ENCODE data around the gene RTN4R. TPM values are rescaled to one million over a fixed set of nuclear protein-coding genes. Genes with fewer than 3 reads are reported as not detected.
A peak's percentile ranks its signal among the peaks of the same experiment; 100 is the strongest.

RTN4R gene
- polyA plus RNA-seq, 4 donors: 2.9 to 25.7 (median 4.4) TPM

DNA sequence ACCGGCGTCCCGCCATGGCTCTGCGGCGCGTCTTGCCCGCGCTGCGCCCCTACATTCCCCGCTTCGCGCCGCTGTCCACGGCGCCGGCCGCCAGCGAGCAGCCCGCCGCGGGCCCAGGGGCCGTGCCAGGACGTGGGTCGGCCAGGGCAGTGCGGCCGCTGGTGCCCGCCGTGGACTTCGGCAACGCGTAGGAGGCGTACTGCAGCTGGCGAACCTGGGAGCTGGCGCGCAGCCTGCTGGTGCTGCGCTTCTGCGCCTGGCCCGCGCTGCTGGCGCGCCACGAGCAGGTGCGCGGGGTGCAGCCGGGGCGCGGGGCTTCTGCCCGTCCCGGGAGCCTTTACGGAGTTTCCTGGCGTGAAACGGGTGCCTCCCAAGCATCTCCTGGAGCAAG is 31.6 kb upstream of the RTN4R start:
- Histone ChIP-seq H3K4me1 (ENCODE audit: control insufficient read depth in 3 of 3, insufficient read depth in 2 of 3, low read depth in 1 of 3, low read length in 2 of 3) (peaks cover 0 to 16% (median 0%) of the 10 kb centered on the region in 3 donors), H3K4me3 (ENCODE audit: low read depth in 1 of 3, low read length in 3 of 3) (peak overlapping the region in 1 of 3 donors; percentile 59), H3K9me3 (ENCODE audit: control insufficient read depth in 2 of 2, insufficient read depth in 1 of 2, low read depth in 1 of 2, low read length in 1 of 2) (no peaks in the 10 kb centered on the region), H3K36me3 (ENCODE audit: control insufficient read depth in 3 of 3, insufficient read depth in 2 of 3, low read depth in 1 of 3, low read length in 3 of 3) (no peaks in the 10 kb centered on the region), H3K27me3 (ENCODE audit: control insufficient read depth in 3 of 3, insufficient read depth in 3 of 3, low read length in 3 of 3) (peaks cover 0 to 21% (median 5%) of the 10 kb centered on the region in 3 donors), H3K27ac (ENCODE audit: low read depth in 1 of 3, low read length in 2 of 3) (no peak overlapping the region)
- peak in 1 of 2 donors; percentile 57 for DNase-seq
- FAIRE-seq: no peak
- 0 to 1% (median 1%) methylated on average over 35 to 52 of the region's 52 CpGs for WGBS, 3 donors

GRCh38 chr22:20298803-20299745 is 31.0 kb upstream of the RTN4R start:
- no peaks in the 10 kb centered on the region for H3K36me3 ChIP-seq (ENCODE audit: control insufficient read depth in 3 of 3, insufficient read depth in 2 of 3, low read depth in 1 of 3, low read length in 3 of 3)
- peak overlapping the region in 2 of 3 donors; percentile 34 to 80 for H3K27ac ChIP-seq (ENCODE audit: low read depth in 1 of 3, low read length in 2 of 3)
- peaks cover 0 to 16% (median 0%) of the 10 kb centered on the region in 3 donors for H3K4me1 ChIP-seq (ENCODE audit: control insufficient read depth in 3 of 3, insufficient read depth in 2 of 3, low read depth in 1 of 3, low read length in 2 of 3)
- WGBS, 3 donors: 1 to 2% (median 2%) methylated on average over 56 to 90 of the region's 90 CpGs
- H3K4me3 ChIP-seq (ENCODE audit: low read depth in 1 of 3, low read length in 3 of 3): peak overlapping the region in 2 of 3 donors; percentile 52 to 59
- FAIRE-seq (no peak), DNase-seq (peak; percentile 90 to 94)
- H3K27me3 ChIP-seq (ENCODE audit: control insufficient read depth in 3 of 3, insufficient read depth in 3 of 3, low read length in 3 of 3): peaks cover 0 to 21% (median 5%) of the 10 kb centered on the region in 3 donors
- no peaks in the 10 kb centered on the region for H3K9me3 ChIP-seq (ENCODE audit: control insufficient read depth in 2 of 2, insufficient read depth in 1 of 2, low read depth in 1 of 2, low read length in 1 of 2)

DNA sequence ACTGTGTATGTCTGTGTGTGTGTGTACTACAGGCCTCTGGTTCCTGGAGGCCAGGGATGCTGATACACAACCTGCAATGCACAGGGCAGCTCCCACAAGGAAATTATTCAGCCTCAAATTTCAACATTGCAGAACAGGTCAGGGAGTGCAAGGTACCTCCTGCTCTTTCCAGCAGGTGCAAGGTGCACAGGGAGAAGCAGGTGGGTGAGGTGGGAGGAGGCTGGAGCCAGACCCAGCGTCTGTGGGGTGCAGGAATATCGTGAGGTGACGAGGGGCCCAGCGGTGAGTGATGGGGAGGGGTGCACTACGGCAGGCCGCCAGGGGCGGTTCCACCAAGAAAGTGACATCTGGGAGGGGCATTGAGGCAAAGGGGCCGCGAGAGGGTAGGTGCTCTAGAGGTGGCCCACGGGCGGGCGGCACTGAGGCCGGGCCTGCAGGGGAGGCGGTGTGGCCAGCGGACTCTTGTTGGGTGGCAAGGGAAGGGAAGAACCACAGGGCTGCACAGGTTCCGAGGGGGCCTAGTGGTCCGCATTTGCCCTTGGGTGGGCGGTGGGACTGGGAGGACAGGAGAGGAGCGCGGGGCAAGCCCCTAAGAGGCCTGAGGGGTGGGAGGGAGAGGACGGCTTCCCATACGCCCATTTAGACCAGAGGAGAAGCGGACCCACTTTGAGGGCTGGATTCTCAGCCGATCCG is 30.1 kb upstream of the RTN4R start:
- FAIRE-seq (no peak), DNase-seq (peak; percentile 60 to 77)
- 15 to 41% (median 35%) methylated on average over 22 to 25 of the region's 25 CpGs for WGBS, 3 donors
- no peaks in the 10 kb centered on the region for H3K9me3 ChIP-seq (ENCODE audit: control insufficient read depth in 2 of 2, insufficient read depth in 1 of 2, low read depth in 1 of 2, low read length in 1 of 2)
- no peaks in the 10 kb centered on the region for H3K36me3 ChIP-seq (ENCODE audit: control insufficient read depth in 3 of 3, insufficient read depth in 2 of 3, low read depth in 1 of 3, low read length in 3 of 3)
- peaks cover 0 to 16% (median 0%) of the 10 kb centered on the region in 3 donors for H3K4me1 ChIP-seq (ENCODE audit: control insufficient read depth in 3 of 3, insufficient read depth in 2 of 3, low read depth in 1 of 3, low read length in 2 of 3)
- H3K27ac ChIP-seq (ENCODE audit: low read depth in 1 of 3, low read length in 2 of 3): peak overlapping the region in 2 of 3 donors; percentile 14 to 80
- peak overlapping the region in 2 of 3 donors; percentile 52 to 59 for H3K4me3 ChIP-seq (ENCODE audit: low read depth in 1 of 3, low read length in 3 of 3)
- peaks cover 0 to 21% (median 5%) of the 10 kb centered on the region in 3 donors for H3K27me3 ChIP-seq (ENCODE audit: control insufficient read depth in 3 of 3, insufficient read depth in 3 of 3, low read length in 3 of 3)

DNA sequence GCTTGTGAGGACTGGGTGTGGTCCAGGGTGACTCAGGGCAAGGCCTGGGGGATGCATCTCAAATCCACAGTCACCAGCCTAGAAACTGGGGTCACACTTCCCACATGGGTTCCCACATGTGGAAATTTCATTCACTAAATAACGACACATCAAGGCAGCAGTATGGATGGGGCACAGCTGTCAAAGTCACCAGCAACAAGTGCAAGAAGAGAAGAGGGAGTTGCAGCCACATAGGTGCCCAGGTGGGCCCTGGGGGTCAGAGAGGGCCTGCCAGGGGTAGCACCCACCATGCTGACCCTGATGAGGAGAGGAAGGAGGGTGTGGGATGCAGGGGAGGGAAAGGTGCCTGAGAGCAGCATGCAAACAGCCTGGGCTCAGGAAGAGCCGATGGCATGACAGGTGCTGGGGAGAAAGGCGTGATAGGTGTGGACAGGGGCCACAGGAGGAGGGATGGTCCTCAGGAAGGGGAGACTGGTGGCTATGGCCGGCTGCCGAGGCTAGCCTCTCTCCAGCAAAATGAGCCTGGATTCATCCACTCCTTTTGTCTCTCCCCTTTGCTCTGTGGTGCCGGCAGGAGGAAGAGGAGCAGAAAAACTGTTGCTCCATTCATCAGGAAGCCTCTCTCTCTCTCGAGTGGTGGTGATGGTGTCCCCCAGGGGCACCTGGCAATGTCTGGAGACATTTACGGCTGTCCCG is 29.4 kb upstream of the RTN4R start:
- DNase-seq (no peak), FAIRE-seq (no peak)

GRCh38 chr22:20296598-20296997 is 28.5 kb upstream of the RTN4R start:
- WGBS, 3 donors: 84 to 93% (median 89%) methylated on average over 9 of the region's 9 CpGs
- no peak for FAIRE-seq

More for the DNA sequence above, 29.4 kb upstream of the RTN4R start:
- H3K4me1 ChIP-seq (ENCODE audit: control insufficient read depth in 3 of 3, insufficient read depth in 2 of 3, low read depth in 1 of 3, low read length in 2 of 3): peaks cover 0 to 16% (median 0%) of the 10 kb centered on the region in 3 donors
- peak overlapping the region in 1 of 3 donors; percentile 35 for H3K27ac ChIP-seq (ENCODE audit: low read depth in 1 of 3, low read length in 2 of 3)
- peaks cover 0 to 18% (median 2%) of the 10 kb centered on the region in 3 donors for H3K27me3 ChIP-seq (ENCODE audit: control insufficient read depth in 3 of 3, insufficient read depth in 3 of 3, low read length in 3 of 3)
- H3K36me3 ChIP-seq (ENCODE audit: control insufficient read depth in 3 of 3, insufficient read depth in 2 of 3, low read depth in 1 of 3, low read length in 3 of 3): no peaks in the 10 kb centered on the region
- H3K9me3 ChIP-seq (ENCODE audit: control insufficient read depth in 2 of 2, insufficient read depth in 1 of 2, low read depth in 1 of 2, low read length in 1 of 2): no peaks in the 10 kb centered on the region
- WGBS, 3 donors: 27 to 55% (median 44%) methylated on average over 8 to 9 of the region's 9 CpGs
- H3K4me3 ChIP-seq (ENCODE audit: low read depth in 1 of 3, low read length in 3 of 3): no peak overlapping the region

DNA sequence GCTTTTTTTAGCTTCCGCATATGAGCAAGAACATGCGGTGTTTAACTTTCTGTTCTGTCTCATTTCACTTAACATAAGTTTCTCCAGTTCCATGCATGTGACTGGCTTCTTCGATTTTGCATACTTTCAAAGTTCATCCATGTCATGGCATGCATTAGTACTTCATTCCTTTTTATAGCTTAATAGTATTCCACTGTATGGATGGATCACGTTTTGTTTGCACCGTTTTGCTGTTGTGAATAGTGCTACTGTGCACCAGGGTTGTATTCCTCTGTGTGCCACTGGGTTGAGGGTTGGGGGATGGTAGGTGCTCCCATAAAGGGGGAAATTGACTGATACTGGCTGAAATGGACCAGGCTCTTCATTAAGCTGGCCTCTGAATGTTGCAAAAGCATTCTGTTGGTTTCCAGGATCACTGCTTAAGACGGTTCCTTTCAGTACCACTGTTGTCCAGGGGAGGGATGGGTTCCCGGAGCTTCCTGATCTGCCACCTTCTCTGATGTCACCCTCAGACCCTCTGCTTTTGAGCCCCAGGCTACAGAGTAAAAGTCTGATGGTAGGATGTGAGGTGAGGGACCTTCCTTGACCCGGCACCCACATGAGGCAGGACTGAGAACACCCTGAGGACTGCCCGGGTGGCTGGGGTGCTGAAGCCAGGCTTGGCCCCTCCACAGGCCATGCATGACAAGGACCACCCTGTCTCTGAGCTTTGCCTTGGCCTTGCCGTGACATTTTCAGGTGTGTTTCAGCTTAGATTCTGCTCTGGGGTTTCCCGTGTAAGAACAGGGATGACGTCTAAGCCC is 27.3 kb upstream of the RTN4R start:
- FAIRE-seq (no peak), DNase-seq (no peak)
- Histone ChIP-seq H3K4me1 (ENCODE audit: control insufficient read depth in 3 of 3, insufficient read depth in 2 of 3, low read depth in 1 of 3, low read length in 2 of 3) (peaks cover 0 to 16% (median 0%) of the 10 kb centered on the region in 3 donors), H3K27me3 (ENCODE audit: control insufficient read depth in 3 of 3, insufficient read depth in 3 of 3, low read length in 3 of 3) (peaks cover 0 to 11% (median 0%) of the 10 kb centered on the region in 3 donors), H3K27ac (ENCODE audit: low read depth in 1 of 3, low read length in 2 of 3) (no peak overlapping the region), H3K4me3 (ENCODE audit: low read depth in 1 of 3, low read length in 3 of 3) (no peak overlapping the region), H3K9me3 (ENCODE audit: control insufficient read depth in 2 of 2, insufficient read depth in 1 of 2, low read depth in 1 of 2, low read length in 1 of 2) (no peaks in the 10 kb centered on the region), H3K36me3 (ENCODE audit: control insufficient read depth in 3 of 3, insufficient read depth in 2 of 3, low read depth in 1 of 3, low read length in 3 of 3) (no peaks in the 10 kb centered on the region)
- WGBS, 3 donors: 86 to 89% (median 89%) methylated on average over 12 of the region's 12 CpGs

More at GRCh38 chr22:20296598-20296997, 28.5 kb upstream of the RTN4R start:
- H3K9me3 ChIP-seq (ENCODE audit: control insufficient read depth in 2 of 2, insufficient read depth in 1 of 2, low read depth in 1 of 2, low read length in 1 of 2): no peaks in the 10 kb centered on the region
- no peak overlapping the region for H3K4me3 ChIP-seq (ENCODE audit: low read depth in 1 of 3, low read length in 3 of 3)
- peaks cover 0 to 19% (median 0%) of the 10 kb centered on the region in 3 donors for H3K27me3 ChIP-seq (ENCODE audit: control insufficient read depth in 3 of 3, insufficient read depth in 3 of 3, low read length in 3 of 3)
- H3K27ac ChIP-seq (ENCODE audit: low read depth in 1 of 3, low read length in 2 of 3): no peak overlapping the region
- H3K36me3 ChIP-seq (ENCODE audit: control insufficient read depth in 3 of 3, insufficient read depth in 2 of 3, low read depth in 1 of 3, low read length in 3 of 3): no peaks in the 10 kb centered on the region
- no peak for DNase-seq
- H3K4me1 ChIP-seq (ENCODE audit: control insufficient read depth in 3 of 3, insufficient read depth in 2 of 3, low read depth in 1 of 3, low read length in 2 of 3): peaks cover 0 to 16% (median 0%) of the 10 kb centered on the region in 3 donors

DNA sequence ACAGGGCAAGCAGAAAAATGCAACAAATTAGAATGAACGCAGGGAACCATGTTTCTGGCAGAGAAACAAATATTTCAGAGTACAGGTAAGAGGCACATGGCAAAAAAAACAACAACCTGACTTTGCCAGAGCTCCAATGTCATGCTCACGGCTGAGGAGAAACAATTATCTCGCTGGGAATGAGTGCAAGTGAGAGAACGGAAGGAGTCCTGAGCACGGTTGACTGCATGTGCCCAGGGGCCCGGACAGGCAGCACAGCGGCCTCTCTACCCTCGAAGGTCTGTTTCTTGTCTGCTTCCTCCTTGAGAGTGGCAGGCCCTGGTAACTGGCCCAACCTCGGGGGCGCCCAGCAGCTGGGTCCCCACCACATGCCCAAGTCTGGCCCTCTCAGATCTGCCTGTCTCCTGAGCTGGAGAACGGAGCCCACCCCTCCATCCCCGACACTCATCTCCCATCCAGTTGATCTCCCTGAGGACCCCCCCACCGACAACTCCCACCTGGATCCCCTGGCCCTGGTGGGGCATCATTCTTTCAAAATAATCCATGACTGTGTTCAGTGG is 24.6 kb upstream of the RTN4R start:
- no peaks in the 10 kb centered on the region for H3K9me3 ChIP-seq (ENCODE audit: control insufficient read depth in 2 of 2, insufficient read depth in 1 of 2, low read depth in 1 of 2, low read length in 1 of 2)
- 77 to 84% (median 83%) methylated on average over 13 of the region's 13 CpGs for WGBS, 3 donors
- no peak overlapping the region for H3K27ac ChIP-seq (ENCODE audit: low read depth in 1 of 3, low read length in 2 of 3)
- no peaks in the 10 kb centered on the region for H3K36me3 ChIP-seq (ENCODE audit: control insufficient read depth in 3 of 3, insufficient read depth in 2 of 3, low read depth in 1 of 3, low read length in 3 of 3)
- FAIRE-seq: no peak
- no peak overlapping the region for H3K4me3 ChIP-seq (ENCODE audit: low read depth in 1 of 3, low read length in 3 of 3)
- H3K4me1 ChIP-seq (ENCODE audit: control insufficient read depth in 3 of 3, insufficient read depth in 2 of 3, low read depth in 1 of 3, low read length in 2 of 3): peaks cover 0 to 3% (median 0%) of the 10 kb centered on the region in 3 donors
- peaks cover 0 to 3% (median 0%) of the 10 kb centered on the region in 3 donors for H3K27me3 ChIP-seq (ENCODE audit: control insufficient read depth in 3 of 3, insufficient read depth in 3 of 3, low read length in 3 of 3)
- DNase-seq: no peak
